GM21786 (cell line): ENCODE measurements around the gene NCF1.
"Not testable (repeated sequence)": the region's sequence is repeated elsewhere in the genome, so short reads cannot be mapped to it uniquely, and the experiment has no call there.

ENCODE experiments used
- ATAC-seq: cut with Tn5 transposase; IDR thresholded peaks from one replicate; pipeline ENCODE4 v1.9.1; 2021; ENCODE audit not compliant: unreplicated experiment

Gene NCF1

DNA sequence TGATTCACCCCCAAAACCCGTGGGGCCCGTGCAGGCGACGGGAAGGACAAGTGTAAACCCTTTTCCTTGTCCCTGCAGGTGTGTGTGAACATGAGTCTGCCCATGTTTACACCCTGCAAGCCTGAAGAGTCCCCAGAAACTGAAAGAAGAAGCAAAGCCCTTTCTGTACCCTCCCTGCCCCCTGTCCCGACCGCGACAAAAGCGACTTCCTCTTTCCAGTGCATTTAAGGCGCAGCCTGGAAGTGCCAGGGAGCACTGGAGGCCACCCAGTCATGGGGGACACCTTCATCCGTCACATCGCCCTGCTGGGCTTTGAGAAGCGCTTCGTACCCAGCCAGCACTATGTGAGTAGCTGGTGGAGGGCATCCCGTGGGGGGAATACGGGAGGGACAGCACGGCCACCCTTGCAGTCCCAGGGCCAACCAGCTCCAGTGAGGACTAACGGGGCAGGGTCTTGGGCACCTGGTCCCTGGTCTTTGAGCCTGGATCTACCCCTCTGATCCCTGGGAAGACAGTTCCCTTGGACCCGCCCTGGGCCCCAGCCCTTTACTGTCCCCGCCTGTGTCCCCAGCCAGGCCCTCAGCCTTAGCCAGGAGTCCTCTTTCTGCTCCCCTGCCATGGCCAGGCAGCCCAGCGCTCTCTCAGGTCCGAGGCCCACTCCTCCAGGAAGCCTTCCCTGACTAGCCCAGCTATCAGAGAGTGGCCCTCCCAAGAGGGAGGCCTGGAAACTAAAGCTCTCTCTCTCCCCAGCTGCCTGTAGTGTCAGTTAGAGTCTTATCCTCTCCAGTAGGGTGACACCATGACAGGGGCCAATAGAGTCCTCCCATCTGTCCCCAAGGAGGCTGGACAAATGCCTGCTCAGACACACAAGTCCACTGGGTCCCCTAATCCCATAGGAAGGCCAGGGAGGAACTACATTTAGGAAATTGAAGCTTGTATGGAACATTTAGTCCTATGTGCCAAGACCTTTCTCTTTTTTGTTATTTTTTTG, at the start of gene NCF1:
TSS of gene NCF1 (plus strand) at position 252 of the 991 bp plus-strand sequence. CDS start at position 273, 21 bp downstream.
- ATAC-seq, result peak; percentile 80

DNA sequence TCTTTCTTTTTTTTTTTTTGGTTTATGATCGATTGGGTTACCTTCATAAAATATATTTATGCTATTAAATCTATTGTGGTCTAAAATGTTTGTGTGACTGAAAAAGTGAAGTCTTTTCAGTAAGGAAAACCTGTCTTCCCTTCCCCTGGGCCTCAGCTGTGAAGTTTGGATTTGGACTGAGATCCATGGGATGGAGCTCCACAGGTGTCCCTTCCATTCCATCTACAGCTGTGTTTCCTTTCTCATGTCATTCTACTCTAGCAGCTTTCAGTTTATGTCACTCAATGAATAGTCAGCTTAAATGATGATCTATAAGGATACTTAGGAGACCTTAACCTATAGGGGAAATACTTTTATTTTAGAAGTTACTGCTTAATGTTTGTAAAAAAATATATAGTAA, 48.0 kb upstream of the NCF1 start:
- no peak for ATAC-seq

GRCh38 chr7:74726309-74727101, 47.3 kb upstream of the NCF1 start:
- no peak for ATAC-seq

DNA sequence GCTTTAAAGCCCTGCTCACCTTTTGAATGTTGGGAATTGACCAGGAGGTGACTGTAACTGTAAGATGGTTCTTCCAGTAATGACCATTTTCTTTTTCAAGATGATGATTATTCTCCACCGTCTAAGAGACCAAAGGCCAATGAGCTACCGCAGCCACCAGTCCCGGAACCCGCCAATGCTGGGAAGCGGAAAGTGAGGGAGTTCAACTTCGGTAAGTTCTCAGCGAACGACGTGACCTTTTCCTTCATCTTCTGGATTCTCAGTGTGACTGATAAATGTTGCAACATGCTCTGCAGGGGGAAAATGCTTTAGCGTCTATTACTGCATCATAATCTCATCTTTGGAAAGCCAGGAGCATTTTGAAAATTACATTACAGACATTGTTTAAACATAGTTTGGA, 45.1 kb upstream of the NCF1 start:
- ATAC-seq, result not testable (repeated sequence)

DNA sequence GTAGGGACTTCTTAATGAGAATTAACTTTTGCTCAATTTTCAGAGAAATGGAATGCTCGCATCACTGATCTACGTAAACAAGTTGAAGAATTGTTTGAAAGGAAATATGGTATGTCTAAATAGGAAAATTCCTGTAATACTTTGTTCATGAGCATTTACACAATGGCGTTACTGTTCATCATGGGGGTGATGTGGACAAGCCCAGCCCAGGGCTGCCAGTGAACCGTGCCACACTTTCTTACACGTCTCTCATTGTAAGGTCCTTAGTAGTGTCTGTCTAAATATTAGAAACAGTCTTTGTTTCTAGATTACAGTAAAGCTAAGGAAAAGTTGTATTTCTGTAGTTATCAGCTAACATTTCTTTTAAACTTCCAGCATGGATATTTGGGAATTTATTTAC, 43.6 kb upstream of the NCF1 start:
- ATAC-seq, result not testable (repeated sequence)

GRCh38 chr7:74739974-74740703, 33.7 kb upstream of the NCF1 start:
- not testable (repeated sequence) for ATAC-seq

GRCh38 chr7:74743936-74744557, 29.8 kb upstream of the NCF1 start:
- ATAC-seq, result not testable (repeated sequence)

DNA sequence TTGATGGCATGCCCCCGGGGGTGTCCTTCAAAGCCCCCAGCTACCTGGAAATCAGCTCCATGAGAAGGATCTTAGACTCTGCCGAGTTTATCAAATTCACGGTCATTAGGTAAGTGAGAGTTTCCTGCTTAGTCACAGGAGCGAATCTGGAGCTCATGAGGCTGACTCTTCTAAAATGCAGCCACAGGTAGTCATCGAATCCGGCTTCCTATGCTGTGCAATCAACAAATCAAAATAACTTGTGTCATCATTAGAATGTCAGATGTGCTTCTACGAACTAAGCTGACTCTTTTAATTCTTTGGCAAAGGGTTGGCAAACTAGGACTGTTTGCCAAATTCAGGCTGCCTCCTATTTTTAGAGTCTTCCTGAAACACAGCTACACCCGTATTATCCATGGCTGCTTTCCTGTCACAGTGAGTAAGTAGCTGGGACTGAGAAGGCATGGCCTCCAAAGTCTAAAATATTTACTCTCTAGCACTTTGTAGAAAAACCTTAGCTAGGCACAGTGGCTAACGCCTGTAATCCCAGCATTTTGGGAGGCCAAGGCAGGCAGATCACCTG, 19.8 kb upstream of the NCF1 start:
- not testable (repeated sequence) for ATAC-seq

- not testable (repeated sequence) for ATAC-seq
Measured at GRCh38 chr7:74756673-74757072, 17.1 kb upstream of the NCF1 start.

- ATAC-seq, result not testable (repeated sequence)
Measured at GRCh38 chr7:74758268-74758667, 15.5 kb upstream of the NCF1 start.

DNA sequence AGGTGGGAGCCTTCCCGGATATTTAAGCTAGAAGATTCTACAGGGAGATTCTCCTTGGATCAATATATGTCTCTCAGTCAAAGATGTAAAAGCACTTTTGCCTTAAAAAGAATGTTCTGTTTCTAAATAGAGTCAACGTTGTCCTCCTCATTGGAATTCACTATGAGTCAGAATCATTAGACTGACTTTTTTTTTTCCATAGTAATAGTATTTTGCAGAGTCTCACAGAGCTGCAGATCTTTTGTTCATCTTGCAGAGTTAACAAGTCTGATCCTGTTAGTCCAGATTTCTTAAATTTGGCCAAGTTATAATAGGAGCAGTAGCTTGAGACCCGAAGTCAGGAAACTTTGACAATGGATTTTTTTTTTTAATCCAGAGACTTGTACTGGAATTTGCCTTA, 14.8 kb upstream of the NCF1 start:
- ATAC-seq, result not testable (repeated sequence)

GRCh38 chr7:74765205-74765918, 8.4 kb upstream of the NCF1 start:
- not testable (repeated sequence) for ATAC-seq

GRCh38 chr7:74766509-74766908, 7.3 kb upstream of the NCF1 start:
- peak; percentile 32 for ATAC-seq

DNA sequence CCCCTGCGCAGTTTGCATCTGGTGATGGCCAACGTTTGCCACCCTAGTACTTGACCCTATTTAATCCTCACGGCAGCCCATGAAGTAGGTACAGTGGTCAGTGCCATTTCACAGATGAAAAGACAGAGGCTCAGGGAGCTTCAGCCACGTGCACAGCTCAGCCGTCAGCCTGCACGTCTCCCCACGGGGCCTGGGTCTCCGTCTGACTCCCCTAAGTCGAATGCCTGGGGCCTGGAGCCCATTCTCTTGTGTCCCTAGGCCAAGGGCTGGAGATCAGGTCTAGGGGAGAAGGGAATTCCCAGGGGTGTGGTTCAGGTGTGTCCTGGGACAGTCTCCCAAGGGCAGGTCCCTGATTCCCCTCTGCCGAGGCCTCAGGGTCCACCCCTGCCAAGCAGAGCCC, 6.8 kb upstream of the NCF1 start:
- not testable (repeated sequence) for ATAC-seq

GRCh38 chr7:74770062-74770461, 3.7 kb upstream of the NCF1 start:
- ATAC-seq, result not testable (repeated sequence)

DNA sequence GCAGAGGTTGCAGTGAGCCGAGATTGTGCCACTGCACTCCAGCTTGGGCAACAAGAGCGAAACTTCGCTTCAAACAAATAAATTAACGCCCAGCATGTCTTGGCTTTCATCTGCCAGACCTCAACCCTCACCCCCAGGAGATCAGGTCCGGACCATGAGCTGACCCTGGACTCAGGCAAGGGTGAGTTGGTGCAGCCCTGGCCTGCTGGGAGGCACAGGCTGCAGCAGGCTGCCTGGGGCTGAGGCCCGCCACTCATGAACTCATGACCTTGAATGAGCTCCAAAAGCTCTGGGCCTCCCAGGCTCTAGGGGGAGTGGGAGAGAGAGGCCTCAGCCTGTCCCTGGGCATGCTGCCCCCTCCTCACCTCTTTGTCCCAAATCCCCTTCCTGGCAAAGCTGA, 1.7 kb upstream of the NCF1 start:
- not testable (repeated sequence) for ATAC-seq

DNA sequence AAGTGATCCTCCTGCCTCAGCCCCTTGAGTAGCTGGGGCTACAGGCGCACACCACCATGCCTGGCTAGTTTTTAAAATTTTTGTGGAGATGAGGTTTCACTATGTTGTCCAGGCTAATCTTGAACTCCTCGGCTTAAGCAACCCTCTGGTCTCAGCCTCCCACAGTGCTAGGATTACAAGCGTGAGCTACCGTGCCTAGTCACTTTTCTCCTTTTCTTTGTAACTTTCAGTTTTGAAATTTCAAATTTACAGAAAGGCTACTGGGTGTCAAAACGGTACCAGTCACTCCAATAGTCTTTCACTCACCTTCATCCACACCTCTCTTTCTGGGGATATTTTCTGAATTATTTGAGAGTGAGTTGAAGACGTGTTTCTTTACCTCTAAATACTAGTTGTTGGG, 1.3 kb downstream of the NCF1 start:
- not testable (repeated sequence) for ATAC-seq

GRCh38 chr7:74779053-74779452, 5.2 kb downstream of the NCF1 start:
- ATAC-seq, result not testable (repeated sequence)

DNA sequence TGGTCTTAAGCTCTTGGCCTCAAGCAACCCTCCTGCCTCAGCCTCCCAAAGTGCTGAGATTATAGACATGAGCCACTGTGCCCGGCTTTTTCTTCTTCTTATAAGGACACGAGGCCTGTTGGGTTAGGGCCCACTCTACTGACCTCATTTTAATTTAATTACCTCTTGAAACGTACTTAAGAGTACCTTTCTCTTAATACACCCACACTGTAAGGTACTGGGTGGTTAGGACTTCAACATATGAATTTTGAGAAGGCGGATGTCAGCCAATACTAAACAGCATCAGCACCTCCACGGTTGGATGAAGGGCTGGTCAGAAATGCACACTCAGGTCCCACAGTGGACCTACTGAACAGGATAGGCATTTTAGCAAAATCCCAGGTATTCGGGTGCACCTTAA, 7.9 kb downstream of the NCF1 start:
- ATAC-seq, result not testable (repeated sequence)
